GM18861 (cell line): ENCODE measurements around the gene PKP3.
"Not testable (repeated sequence)": the region's sequence is repeated elsewhere in the genome, so short reads cannot be mapped to it uniquely, and the experiment has no call there.

Experiments
- ATAC-seq: cut with Tn5 transposase; IDR thresholded peaks from one replicate; pipeline ENCODE4 v1.9.1; 2021; ENCODE audit not compliant: unreplicated experiment

Gene PKP3

DNA sequence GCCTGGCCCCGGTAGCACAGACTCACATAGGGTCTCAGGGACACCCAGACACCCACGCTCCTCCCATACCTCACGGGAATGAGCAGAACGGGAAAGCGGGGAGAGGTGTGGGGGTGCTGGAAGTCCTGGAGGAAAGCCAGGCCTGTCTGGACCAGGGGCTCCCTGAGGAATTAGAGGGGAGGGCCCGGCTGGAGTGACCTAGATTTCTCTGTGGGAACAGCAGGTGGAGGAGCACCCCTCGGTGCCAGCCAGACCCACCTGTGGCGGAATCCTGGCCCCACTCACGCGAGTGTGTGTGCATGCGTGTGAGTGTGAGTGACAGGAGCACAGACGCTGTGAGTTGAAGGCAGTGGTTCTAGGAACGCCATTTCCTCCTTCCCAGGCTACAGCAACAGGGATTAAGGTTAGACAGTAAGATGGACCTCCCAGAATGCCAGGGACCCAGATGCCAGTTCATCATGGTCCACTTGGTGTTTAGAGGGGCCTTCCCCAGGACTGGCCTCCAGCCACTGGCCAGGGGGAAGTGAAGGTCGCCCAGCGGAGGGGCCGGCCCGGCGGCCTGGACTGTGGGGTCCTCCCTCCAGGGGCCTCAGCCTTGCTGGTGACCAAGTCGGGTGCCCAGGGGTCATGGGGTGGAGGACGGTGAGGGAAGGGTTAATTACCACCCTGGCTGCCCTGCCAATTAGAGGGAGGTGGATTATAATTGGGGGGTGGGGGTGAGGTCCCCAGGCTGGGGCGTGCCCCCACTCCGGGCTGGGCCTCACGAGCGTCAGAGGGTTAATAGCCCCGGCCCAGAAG is 1.0 kb downstream of the PKP3 start:
- ATAC-seq, result no peak

DNA sequence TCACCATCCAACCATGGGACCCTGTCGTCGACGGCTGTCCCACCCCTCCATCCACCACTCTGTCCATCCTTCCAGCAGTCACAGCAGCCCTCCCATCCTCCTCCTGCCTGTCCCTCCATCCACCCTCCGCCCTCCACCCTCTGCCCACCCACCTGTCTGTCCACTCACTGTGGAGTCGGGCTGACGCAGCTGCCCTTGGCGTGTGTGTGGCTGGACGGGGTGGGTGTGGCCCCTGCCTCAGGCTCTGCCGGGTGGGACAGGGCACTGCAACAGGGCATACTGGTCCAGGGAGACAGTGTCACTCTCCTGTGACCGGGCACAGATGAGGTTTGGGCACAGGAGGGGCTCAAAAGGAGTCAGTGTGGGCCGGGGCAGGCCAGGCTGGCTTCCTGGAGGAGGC is 1.9 kb downstream of the PKP3 start:
- no peak for ATAC-seq

DNA sequence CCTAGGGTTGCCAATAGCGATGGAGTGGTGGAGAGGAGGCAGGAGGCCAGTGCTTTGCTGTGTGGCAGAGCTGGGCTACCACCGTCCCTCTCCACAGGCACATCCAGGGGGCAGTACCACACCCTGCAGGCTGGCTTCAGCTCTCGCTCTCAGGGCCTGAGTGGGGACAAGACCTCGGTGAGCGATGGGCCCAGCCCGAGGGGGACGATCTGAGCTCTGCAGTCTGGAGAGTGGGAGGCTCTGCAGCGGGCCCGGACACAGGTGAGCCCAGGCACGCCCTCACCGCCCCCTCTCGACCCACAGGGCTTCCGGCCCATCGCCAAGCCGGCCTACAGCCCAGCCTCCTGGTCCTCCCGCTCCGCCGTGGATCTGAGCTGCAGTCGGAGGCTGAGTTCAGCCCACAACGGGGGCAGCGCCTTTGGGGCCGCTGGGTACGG is 2.5 kb downstream of the PKP3 start:
- ATAC-seq, result no peak

DNA sequence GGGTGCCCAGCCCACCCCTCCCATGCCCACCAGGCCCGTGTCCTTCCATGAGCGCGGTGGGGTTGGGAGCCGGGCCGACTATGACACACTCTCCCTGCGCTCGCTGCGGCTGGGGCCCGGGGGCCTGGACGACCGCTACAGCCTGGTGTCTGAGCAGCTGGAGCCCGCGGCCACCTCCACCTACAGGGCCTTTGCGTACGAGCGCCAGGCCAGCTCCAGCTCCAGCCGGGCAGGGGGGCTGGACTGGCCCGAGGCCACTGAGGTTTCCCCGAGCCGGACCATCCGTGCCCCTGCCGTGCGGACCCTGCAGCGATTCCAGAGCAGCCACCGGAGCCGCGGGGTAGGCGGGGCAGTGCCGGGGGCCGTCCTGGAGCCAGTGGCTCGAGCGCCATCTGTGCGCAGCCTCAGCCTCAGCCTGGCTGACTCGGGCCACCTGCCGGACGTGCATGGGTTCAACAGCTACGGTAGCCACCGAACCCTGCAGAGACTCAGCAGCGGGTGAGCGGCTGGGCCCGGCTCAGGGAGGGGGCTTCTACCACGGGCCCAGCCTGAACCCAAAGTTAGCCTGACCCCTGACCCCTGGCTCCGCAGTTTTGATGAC is 3.0 kb downstream of the PKP3 start:
- ATAC-seq, result no peak

DNA sequence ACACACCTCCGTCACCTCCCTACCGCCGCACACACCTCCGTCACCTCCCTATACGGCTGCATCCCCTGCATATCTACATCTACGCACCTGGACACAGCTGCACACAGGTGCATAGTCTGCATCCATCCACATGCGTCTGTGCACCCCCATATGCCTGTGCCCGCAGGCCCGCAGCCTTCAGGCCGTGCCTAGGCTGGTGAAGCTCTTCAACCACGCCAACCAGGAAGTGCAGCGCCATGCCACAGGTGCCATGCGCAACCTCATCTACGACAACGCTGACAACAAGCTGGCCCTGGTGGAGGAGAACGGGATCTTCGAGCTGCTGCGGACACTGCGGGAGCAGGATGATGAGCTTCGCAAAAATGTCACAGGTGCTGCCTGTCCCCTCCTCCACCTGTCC is 4.8 kb downstream of the PKP3 start:
- no peak for ATAC-seq

DNA sequence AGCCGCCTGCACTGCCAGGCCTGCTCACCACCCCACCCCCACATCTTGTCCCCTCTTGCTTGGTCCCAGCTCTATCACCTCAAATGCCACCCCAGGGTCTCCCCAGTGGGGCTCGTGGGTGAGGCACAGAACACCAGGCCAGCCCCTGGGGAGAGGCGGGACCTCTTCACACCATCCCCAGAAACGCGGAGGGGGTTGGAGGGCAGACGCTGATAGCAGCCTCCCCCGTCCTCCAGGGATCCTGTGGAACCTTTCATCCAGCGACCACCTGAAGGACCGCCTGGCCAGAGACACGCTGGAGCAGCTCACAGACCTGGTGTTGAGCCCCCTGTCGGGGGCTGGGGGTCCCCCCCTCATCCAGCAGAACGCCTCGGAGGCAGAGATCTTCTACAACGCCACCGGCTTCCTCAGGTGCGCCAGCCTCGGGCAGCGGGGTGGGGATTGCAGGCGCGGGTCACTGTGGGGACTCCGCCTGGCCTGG is 5.8 kb downstream of the PKP3 start:
- no peak for ATAC-seq

DNA sequence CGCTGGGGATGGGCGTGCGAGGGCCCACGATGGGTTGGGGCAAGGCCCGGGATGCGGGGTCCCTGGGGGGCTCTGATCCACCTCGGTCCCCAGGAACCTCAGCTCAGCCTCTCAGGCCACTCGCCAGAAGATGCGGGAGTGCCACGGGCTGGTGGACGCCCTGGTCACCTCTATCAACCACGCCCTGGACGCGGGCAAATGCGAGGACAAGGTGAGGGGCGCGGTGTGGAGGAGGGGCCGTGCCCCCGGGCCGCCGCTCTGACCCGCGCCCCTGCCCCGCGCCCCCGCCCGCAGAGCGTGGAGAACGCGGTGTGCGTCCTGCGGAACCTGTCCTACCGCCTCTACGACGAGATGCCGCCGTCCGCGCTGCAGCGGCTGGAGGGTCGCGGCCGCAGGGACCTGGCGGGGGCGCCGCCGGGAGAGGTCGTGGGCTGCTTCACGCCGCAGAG is 6.3 kb downstream of the PKP3 start:
- ATAC-seq, result no peak

DNA sequence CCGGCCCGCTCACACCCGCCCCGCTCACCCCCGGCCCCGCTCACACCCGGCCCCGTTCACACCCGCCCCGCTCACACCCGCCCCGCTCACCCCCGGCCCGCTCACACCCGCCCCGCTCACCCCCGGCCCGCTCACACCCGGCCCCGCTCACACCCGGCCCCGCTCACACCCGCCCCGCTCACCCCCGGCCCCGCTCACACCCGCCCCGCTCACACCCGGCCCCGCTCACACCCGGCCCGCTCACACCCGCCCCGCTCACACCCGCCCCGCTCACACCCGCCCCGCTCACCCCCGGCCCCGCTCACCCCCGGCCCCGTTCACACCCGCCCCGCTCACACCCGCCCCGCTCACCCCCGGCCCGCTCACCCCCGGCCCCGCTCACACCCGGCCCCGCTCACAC is 7.2 kb downstream of the PKP3 start:
- not testable (repeated sequence) for ATAC-seq

DNA sequence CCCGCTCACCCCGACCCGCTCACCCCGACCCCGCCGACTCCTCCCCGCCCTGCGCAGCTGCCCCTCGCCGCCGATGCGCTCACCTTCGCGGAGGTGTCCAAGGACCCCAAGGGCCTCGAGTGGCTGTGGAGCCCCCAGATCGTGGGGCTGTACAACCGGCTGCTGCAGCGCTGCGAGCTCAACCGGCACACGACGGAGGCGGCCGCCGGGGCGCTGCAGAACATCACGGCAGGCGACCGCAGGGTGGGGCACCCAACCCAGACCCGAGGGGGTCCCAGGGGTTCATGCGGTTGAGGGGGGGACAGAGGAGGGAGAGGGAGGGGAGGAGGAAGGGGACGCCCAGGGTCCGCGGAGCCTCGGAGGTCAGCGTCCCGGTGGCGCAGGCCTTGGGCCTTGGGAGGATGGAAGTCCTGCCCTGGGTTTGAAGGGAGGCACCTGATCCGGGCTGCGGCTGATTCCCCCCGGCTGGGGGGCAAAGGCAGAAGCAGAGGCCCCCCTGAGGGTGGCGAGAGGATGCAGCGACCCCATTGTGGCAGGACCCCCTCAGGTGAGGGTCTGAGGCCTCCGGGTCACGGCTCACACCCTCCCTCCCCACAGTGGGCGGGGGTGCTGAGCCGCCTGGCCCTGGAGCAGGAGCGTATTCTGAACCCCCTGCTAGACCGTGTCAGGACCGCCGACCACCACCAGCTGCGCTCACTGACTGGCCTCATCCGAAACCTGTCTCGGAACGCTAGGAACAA is 9.2 kb downstream of the PKP3 start:
- no peak for ATAC-seq

DNA sequence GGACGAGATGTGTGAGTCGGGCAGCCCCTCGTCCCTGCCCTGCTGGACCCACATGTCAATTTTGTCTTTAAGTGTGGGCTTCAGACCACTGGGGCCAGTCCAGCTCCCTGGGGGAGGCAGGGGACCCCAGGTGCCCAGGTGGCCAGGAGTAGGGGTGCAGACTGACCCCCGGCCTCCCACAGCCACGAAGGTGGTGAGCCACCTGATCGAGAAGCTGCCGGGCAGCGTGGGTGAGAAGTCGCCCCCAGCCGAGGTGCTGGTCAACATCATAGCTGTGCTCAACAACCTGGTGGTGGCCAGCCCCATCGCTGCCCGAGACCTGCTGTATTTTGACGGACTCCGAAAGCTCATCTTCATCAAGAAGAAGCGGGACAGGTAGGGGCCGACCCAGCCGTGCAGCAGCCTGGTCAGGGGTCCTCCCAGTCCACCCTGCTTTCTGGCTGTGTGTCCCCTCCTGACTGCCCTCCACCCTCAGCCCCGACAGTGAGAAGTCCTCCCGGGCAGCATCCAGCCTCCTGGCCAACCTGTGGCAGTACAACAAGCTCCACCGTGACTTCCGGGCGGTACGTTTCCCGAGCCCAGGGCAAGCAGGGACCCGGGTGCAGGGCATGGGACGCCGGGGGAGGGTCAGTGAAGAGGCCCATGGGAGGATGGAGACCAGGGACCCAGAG is 9.9 kb downstream of the PKP3 start:
- ATAC-seq, result no peak

DNA sequence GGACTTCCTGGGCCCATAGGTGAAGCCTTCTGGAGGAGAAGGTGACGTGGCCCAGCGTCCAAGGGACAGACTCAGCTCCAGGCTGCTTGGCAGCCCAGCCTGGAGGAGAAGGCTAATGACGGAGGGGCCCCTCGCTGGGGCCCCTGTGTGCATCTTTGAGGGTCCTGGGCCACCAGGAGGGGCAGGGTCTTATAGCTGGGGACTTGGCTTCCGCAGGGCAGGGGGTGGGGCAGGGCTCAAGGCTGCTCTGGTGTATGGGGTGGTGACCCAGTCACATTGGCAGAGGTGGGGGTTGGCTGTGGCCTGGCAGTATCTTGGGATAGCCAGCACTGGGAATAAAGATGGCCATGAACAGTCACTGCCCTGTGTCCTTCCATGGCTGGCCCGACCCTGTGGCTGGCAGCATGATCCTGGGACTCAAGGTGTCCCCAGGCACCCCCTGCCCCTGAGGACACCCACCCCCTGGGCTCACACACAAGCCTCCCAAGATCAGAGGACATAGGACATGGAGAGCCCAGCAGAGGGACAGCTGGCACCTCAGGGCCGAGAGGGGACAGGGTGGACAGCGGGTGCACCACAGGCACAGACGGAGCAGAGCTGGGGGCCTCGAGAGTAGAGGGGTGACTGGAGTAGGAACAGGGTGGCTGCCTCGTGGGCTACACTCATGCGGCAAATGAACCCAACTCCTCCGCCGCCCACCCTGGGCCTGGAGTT is 10.7 kb downstream of the PKP3 start:
- no peak for ATAC-seq

DNA sequence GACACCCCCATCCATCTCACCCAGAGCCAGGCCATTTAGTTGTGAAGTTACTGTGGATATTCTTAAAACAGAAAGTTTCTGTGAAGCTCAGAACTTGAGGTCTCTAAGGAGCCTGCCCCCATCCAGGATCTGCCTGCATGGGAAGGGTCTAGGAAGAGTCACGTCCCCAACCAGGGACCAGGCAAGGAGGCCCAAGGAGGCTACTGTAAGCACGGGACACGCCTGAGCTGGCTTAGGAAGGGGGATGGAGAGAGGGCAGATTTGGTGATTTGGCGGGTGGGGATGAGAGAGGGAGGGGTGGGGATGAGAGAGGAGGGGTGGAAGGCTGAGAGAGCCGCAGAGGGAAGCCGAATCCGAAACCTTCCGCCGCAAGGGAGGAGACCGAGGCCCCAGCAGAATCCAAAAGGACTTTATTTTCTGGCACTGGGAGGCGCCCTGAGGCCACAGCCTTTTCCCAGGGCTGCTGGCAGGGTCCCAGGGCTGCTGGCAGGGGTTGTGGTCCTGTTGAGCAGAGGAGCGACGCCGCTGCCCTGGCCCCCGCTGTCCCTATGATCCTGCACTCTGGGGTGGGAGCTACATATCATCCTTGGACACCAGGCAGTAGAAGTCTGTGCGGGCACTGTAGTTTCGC is 11.4 kb downstream of the PKP3 start:
- no peak for ATAC-seq

DNA sequence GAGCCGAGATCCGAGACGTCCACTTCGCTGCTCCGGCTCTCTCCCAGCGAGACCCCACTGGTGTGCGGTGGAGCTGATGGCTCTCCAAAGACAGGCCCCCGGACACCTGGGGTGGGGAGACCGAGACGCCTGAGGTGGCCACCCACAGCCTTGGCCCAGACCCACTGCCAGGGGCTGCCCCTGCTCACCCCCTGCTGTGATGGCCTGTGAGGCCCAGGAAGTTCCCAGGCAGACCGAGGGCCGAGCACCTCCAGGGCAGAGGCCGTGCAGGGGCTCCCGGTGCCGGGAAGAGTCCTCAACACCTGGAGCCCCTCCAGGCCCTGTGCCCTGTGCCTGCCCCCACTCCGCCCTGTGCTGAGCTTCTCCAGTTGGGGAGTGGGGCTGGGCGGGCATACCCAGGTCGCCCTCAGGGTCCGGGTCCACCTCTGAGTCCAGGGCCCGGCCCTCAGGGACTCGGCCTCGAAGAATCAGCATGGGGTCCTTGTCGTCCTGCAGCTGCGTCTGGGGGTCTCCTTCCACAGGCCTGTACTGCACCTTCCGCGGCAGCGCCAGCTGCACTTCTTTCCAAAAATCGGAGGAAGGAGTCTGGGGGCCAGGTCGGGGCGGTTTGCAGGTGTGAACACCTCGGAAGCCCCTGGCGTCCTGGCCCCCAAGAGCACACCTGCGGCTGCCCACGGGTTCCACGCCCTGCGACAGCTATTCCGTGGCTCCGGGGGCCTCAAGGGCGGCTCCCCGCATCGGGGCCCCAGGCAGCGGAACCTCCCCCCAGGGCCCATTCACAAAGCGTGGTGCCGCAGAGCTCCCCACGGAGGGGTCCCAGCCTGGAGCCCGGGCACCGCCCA is 12.2 kb downstream of the PKP3 start:
- ATAC-seq, result no peak

DNA sequence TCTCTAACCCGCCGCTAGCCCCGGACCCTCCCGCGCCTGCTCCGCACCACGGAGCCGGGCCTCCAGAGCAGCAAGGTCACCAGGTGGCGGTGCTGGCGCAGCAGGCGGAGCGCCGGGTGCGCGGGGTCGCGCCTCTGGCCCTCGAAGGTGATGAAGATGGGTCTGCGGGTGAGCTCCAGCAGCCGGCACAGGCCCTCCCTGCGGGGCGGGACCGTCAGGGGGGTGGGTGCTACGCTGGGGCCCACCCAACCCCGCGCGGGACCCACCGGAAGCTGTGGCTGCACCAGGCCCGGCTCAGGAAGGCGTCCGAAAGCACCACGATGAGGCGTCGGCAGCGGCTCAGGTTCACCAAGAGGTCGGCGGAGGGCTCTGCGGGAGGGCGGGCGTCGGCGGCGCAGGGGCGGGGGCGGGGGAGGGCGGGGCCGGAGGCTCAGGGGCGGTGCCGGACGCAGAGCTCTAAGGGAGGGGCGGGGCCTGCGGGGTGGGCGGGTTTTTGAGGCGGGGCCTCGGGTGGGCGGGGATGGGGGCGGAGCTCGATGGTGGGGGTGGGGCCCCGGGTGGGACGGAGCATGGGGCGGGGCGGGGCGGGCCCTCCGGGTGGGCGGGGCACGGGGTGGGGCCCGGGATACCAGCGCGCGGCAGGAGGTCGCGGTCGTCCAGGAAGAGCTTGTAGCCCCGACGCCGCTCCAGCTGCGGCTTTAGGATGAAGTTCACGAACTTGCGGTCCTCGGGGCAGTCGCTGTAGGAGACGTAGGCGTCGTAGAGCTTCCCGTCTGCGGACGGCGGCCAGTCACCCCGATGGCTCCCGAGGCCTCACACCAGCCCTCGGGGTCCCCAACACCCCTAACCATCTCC is 13.0 kb downstream of the PKP3 start:
- peak; percentile 52 for ATAC-seq

DNA sequence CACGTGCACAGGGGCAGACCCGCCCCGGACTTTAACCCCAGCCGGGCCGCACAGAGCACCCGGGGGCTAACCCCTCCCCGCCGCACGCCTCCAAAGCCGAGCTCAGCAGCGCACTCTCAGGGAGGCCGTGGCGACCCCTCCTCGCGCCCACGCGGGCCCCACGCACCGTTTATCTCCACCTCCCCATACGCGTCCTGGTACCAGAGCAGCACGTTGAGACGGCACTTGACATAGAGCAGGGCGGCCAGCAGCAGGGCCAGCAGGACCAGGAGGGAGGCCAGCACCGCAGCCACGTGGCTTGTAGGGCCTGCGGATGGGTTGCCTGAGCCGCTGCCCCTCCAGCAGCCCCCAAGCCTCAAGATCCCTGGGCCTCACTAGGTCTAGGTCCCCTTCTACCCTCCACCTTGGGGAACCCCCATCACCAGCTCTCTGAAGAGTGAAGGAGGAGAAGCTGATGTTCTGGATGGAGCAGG is 13.7 kb downstream of the PKP3 start:
- no peak for ATAC-seq

DNA sequence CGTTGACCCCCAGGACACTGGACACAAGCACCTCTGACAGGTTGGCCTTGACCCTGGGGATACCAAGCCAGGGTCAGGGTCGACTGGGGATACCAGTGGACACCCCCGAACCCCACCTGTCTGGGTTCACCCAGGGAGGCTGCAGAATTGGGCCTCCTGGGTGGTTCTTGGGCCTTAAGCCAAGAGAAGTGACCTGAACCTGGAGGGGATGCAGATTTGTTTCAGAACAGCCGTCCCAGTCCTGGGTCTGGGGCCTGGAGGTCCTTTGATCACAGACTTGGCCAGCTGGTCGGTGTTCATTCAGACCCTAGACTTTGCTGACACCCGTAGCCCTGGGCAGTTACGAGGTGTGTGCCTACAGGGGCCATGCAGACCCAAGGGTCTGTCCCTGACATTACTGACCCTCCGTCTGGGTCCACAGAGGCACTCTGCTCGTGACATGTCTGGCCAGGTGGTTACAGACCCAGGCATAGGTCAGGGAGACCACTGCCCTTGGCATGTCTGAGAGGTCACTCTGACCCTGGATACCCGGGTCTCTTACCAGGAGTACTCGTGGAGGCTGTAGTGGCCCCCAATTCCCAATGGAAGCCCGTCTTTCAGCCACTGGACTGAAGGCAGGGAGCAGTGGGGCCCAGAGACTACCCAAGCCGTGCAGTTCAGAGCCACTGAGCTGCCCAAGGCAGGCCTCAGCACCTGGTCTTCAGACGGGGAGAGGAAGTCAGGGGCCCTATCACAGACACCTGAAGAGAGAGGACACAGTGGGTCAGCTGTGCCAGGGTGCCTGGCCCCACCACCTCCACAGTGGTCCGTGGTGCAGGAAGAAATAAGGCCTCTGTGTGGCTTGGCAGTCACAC is 14.4 kb downstream of the PKP3 start:
- no peak for ATAC-seq

DNA sequence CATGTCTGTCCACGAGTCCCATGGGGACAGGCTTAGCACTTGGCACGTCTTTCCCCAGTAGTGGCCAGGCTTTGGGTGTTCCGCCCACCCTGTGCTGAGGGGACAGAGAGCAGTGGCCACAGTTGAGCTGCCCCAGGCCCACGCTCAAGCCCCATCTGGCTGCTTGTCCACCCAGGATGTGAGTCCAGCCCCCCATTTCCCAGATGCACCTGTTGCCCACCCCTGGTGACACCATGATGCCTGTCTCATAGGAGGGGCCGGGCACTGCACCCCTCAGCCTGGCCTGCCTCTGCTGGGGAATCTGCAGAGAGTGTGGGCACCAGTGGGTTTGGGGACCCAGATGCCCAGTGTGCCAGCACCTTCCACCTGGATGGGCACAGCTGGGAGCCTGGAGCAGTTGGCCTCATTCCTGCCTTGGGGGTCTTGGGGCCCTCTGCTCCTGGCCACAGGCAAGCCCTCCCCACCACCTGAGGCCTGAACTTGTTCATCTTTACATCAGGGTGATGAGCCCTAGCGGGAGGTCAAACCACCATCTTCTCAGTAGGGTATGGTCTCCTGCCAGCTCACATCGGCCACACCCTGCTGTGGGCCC is 15.1 kb downstream of the PKP3 start:
- ATAC-seq, result no peak
